Fibroblast of villous mesenchyme (primary cell): ENCODE measurements around the gene SPON2. TPM values are rescaled to one million over a fixed set of nuclear protein-coding genes. Genes with fewer than 3 reads are reported as not detected.

Experiments used
- DNase-seq: peaks from one replicate; pipeline ENCODE4 v3.0.0-alpha.2; 2010; ENCODE audit warnings: low read depth
- H3K4me3 ChIP-seq: 2 replicates; pipeline ENCODE4 v1.5.1; 2011; ENCODE audit warnings: low read depth, mild to moderate bottlenecking, low read length
- CTCF ChIP-seq: IDR thresholded peaks from 2 replicates; pipeline ENCODE4 v1.5.1; 2012; ENCODE audit warnings: low read depth, mild to moderate bottlenecking, low read length; ENCODE audit not compliant: insufficient read depth
- total RNA-seq: library from RNA; depleted of rRNA; stranded (reverse); fragments of >200 nt; gene quantifications from 2 replicates; pipeline ENCODE4 v1.2.3, GENCODE V29; 2012

The SPON2 gene
- total RNA-seq, 1 donor, result 197 TPM

DNA sequence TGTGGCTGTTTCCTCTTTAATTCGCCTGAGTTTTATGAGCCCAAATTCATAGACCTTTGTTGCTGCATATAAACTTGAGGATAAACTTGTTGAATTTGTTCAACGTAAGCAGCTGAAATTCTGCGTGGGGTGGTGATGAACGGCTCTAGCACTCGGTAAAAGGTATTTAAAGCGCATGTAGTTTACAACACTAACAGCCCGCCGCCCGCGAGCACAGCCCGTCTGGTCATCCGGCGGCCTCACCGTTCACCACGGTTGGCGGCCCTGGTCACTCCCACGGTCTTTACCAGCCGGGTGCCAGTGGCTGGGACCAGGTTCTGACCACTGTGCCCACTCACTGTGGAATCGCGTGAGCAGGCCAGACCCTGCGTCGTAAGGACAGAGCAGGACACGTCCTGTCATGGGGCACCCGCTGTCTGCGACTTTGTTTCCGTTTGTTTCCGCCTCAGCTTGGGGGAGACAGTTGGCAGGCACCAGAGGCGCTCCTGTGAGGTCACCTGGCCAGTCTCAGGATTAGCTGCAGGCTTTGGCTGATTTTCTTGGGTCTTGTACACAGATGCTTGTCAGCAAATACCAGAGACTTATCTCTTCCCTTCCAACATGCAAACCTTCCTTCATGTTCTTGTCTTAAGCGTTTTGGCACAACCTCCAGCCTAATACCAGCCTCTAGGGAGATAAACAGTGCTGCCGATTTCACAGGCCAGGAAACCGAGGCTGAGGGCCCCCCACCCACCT lies 36.8 kb upstream of the SPON2 start:
- no peak for TF ChIP-seq CTCF
- no peak overlapping the region for H3K4me3 ChIP-seq
- peak; percentile 83 for DNase-seq

DNA sequence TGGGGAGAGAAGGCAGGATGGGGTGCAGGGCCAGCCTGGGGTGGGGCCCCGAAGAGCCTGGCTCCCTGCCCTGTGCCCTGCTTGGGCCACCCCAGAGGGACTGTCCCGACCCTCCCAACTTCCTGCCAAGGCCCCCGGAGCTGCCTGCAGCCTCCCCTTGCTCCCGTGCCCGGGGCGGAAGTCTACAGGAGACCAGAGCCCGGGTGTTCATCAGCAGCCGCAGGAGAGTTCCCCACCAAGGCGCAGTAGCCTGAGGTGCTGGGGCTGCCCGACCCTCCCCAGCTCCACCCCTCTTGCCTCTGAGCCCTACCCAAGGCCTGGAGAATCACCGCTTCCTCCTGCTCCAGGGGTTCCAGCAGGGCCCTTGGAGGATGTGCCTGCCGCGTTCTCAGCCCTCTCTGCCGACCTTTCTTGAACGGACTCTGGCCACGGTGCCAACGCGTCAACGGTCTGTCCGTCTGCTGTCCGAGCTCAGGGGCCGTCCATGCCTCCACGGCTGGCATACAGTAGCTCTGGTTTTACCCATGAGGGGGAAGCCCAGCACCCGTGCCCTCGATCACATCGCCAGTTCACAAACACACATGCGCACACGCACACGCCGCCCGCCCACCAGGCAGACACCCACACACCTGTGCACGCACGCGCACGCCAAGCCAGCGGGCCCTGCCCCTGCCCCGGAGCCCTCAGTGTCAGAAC lies 36.0 kb upstream of the SPON2 start:
- no peak for DNase-seq
- TF ChIP-seq CTCF, result no peak
- no peak overlapping the region for H3K4me3 ChIP-seq

GRCh38 chr4:1207603-1208265 lies 35.4 kb upstream of the SPON2 start:
- TF ChIP-seq CTCF, result no peak
- H3K4me3 ChIP-seq, result no peak overlapping the region
- DNase-seq, result peak; percentile 91

DNA sequence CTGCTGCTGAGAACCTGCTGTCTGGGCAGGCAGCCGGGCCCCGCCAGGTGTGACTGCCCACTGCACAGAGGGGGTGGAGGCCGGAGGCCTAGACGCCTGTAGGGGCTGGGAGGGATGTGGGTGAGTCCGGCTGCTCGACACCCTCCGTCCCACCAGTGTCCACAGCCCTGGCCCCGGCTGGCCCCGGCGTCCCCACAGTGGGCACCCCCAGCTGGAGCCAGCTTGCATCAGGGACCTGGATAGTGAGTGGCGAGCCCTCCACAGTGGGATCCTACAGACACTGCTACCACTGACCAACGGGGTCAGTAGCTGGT lies 34.7 kb upstream of the SPON2 start:
- no peak for TF ChIP-seq CTCF
- H3K4me3 ChIP-seq, result no peak overlapping the region
- no peak for DNase-seq

DNA sequence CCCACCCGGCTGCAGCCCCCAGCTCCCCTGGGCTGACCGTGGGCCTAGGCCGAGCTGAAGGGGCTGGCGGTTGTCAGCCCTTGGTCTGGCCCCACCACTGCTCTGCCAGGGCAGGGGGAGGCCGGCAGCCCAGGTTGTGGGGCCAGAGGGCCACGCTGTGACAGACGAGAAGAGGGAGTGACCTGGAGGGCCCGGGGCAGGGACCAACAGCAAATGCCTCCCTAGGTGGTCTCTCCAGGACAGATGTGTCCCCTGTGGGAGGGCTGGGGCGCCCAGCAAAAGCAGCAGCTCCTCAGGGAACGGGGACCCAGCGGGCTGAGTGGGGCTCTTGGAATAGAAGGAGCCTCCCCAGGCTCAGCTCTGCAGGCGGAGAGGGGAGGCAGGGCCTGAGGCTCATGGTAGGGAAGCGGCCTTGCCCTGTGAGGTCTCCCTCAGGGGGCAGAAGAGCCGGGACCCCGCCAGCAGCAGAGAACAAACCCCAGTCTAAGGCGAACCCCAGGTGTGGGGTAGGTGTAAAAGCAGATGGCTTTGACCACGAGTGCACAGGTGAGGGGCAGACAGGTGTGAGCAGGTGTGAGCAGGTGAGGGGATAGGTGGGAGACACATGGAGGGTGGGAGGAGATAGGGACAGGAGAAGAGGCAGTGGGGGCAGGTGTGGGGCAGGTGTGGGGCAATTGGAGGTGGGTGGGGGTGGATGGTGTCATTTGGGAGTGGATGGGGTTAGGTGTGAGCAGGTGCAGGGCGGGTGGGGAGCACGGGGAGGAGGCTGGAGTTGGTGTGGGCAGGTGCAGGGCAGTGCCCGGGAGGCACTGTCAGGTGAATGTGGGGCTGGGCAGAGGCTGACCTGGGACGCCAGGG lies 34.1 kb upstream of the SPON2 start:
- no peak overlapping the region for H3K4me3 ChIP-seq
- no peak for DNase-seq
- TF ChIP-seq CTCF, result no peak

DNA sequence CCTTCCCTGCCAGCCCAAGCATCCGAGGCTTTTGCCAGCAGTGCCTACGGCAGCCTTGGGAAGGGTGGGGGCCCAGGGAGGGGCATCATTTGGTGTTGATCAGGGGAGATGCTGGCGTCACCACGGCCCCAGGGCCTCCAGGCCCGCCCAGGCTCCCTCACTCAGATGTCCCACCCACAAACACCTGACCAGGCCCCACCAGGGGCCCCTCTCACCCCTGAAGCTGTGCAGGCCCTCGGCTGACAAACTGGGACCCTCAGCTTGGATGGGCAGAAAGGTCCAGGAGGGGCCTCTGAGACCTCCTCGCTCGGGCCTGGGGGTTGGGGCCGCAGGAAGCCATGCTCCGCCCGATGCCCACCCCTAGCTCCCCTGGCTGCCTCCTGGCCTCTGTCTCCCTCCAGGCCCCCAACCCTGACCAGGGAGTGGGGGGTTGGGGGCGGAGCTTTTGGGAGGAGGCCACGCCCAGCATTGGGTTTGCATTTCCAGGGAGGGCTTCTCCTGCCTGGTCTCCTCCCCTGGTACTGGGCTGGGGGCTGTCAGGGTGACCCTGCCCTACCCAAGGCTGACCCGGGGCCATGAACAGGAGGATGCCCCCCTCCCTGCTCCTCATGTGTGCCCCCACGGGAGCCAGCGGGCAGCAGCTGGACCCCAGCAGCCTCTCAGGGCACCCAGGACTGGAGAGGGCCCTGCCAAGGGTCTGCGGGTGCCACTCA lies 33.4 kb upstream of the SPON2 start:
- H3K4me3 ChIP-seq, result no peak overlapping the region
- DNase-seq, result no peak
- TF ChIP-seq CTCF, result no peak
